Measurements from ENCODE around the gene PTPRN2.
"Not testable (repeated sequence)": the region's sequence is repeated elsewhere in the genome, so short reads cannot be mapped to it uniquely, and the experiment has no call there.

Gene PTPRN2

DNA sequence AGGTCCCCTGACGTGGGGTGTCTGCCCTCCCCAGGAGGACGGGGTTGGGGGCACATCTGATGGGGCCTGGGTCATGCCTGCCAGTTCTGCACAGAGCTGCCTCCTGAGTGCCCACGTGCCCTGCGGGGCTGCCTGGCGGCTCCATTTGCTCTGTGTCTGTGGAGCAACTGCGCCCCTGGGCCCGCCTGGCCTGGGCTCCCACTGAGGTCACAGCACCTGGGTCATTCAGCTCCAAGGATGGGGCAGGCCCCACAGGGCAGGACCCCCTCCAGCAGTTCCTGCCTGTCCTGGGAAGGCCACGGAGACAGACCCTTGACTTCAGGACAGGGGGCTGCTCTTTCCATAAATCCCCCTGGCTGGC, 590.6 kb downstream of the PTPRN2 start:
- no peak for DNase-seq

- DNase-seq = no peak
Measured at GRCh38 chr7:157996359-157997079, 591.1 kb downstream of the PTPRN2 start.

- DNase-seq = no peak
Measured at GRCh38 chr7:157995815-157996214, 591.8 kb downstream of the PTPRN2 start.

DNA sequence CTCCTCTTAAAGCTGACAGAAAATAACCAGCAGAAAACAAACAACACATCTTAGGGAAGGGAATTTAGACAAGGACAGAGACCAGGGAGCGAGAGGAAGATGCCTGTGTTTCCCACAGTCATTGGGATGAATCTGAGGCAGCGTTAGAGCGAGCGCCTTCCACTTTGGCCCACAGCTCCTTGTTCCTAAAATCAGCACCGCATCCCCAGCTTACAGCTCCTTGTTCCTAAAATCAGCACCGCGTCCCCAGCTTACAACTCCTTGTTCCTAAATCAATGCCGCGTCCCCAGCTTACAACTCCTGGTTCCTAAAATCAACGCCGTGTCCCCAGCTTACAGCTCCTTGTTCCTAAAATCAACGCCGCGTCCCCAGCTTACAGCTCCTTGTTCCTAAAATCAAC, 593.3 kb downstream of the PTPRN2 start:
- DNase-seq = no peak

DNA sequence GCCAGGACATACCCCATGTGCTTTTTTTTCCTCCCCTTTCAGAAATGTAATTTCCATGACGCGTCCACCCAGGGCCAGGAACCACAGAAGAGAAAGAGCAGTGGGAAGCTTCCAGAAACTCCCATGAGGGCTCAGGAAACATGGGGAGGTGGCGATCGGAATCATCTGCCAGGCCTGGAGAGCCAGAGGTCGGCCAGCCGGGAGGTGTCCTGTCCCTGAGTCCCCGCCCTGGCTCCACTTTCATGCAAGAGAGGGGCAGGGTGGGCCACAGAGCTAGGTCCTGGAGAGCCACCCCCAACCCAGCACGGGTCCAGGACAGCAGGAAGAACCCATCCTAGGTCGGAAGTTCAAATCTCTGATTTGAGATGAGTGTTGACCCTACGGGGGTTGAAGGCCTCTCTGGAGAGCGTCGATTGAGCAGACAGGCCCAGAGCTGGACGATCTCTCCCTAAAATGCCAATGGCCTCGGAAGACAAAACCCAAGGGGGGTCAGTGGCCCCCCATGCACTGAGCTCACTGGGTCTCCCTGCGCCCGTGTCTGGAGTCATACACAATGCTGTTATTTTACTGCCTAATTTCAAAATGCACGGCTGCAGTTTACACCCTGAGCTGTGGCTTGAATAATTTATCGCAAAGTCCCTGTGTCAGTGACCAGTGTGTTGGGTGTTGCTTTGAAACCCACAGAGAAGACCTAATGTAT, 594.1 kb downstream of the PTPRN2 start:
- DNase-seq = no peak

DNA sequence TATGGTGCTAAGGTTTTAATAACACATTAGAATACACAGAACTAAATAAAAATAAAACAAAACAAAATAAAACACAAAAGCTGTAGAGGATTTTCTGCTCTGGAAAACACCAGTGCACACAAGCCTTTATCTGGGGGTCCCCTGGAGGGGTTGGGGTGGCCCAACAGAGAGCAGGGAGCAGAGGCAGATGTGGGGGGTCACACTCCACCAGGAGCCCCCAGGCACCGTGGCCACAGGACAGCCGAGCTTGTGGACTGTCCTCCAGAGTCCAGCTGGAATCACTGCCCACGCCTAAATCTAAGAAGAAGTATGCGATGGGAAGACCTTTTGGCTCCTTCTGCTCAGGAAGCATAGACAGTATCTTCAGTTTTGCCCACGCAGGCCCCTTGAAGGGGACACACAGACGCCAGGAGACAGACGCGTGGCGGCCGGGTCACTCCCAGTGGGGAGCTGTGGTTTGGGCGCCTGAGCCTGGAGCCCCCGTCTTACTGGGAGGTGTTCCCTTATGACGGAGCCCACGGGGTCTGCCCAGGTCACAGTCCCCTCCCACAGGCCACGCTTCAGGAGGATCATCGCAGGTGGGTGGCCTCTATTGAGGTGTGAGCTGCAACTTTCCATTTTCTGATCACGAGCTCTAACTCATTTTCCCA, 595.0 kb downstream of the PTPRN2 start:
- DNase-seq = no peak

DNA sequence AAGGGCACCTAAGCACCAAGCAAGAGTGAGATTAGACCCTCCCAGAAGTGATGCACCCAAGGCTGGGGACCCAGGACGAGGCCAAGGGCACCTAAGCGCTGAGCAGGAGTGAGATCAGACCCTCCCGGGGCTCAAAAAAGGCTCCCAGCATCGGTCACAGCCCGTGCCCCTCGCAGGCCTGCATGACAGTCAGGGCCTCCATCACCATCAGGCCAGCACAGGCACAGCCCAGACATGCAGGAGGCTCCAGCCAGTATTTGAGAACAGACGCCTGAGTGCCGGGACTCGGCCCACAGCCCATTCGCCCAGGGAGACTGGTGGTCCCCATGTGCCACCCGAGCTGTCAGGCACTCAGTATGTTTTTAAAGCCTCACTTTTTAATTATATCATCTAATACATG, 595.9 kb downstream of the PTPRN2 start:
- no peak for DNase-seq

- DNase-seq = no peak
Measured at GRCh38 chr7:157991351-157991750, 596.3 kb downstream of the PTPRN2 start.

DNA sequence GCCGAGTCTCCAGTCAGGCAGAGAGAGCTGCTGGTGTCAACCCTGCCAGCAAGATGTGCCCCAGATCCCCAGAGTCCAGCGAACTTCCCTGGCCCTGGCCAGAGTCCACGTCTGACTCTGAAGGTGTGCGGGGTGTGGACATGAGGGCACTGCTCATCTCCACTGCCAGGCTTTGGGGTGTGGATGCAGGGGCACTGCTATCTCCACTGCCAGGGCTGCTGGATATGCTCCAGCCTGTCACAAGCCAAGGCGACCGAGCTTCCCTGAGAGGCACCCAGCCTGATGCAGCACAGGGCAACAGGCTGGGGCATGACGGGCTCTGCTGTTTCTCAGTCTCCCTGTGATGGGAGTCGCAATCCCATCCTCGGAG, 596.8 kb downstream of the PTPRN2 start:
- no peak for DNase-seq

DNA sequence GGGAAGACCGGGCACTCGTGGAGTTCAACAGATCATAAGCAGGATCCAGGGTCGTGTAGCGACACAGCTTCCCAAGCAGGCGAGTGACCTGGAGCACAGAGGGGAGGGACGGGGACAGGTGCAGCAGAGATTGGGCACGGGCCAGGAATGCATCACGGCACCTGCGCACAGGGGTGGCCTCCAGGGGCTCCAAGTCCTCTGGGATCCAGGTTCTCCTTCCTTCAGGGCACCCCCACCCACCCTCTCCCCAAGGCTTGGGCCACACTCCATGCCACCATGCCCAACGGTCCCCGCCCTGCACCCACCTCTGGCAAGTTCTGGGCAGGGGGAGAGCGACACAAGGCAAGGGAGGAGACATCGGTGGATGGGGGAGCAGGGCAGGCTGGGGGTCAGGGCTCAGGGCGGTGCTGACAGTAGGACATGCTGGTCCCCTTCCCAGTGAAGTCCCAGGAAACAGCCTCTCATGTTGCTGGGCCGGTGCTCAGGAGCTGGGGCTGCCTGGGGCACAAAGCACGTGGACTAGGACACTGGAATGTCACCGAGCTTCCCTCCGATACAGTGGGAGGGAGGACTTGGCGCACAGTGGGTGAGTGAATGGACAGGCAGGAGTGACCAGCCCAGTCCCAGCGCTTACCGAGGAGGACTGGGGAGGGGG, 597.3 kb downstream of the PTPRN2 start:
- DNase-seq = no peak

- DNase-seq = no peak
Measured at GRCh38 chr7:157989589-157989988, 598.0 kb downstream of the PTPRN2 start.

DNA sequence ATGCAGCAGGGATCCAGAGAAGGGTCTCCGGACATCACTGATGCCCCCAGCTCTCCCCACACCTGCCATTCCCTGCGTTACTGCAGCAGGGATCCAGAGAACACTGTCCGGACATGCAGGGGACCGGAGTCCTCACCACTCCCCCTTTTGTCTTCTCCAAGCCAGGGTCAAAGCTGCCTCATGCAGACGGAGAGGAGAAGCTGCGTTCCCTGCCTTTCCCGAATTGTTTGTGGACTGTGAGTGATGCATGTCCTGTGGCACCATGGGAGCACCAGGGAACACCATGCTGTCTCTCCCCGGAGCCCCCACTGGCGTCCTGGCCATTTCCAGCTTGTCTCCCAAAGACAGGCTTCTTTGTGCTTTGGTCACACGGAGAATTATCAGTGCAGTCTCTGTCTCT, 599.7 kb downstream of the PTPRN2 start:
- DNase-seq = no peak

DNA sequence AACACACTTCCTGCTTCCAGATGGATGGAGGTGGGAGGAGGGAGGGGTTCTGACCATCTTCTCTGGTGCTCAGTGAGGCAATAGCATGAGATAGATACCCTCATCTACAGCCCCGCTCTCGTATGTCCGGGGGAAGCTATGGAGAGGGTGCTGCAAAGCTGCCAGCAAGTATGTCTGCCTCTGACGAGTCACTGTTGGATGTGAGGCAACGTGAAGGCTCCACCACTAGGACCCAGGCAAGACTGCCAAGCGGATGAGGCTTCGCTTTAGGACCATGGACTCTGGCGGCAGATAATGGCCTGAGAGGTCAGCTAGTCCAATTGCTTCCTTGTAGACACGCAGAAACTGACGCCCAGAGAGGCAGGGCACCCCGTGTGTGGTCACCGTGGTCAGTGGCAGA, 601.6 kb downstream of the PTPRN2 start:
- no peak for DNase-seq

DNA sequence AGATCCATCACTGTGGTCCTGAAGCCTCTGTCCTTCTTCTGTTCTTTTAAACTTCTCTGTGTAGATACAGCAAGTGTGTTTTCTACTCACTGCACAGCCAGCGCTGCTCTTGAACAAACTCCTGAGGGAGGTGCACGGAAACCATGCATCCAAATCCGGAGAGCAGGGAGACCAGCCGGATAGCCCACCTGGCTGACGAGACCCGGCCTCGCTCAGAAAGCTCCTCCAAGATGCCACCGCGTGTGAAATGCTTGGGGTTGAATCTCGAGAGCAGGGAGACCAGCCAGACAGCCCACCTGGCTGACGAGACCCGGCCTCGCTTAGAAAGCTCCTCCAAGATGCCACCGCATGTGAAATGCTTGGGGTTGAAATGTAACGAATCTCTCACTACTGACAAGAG, 602.0 kb downstream of the PTPRN2 start:
- DNase-seq = no peak

DNA sequence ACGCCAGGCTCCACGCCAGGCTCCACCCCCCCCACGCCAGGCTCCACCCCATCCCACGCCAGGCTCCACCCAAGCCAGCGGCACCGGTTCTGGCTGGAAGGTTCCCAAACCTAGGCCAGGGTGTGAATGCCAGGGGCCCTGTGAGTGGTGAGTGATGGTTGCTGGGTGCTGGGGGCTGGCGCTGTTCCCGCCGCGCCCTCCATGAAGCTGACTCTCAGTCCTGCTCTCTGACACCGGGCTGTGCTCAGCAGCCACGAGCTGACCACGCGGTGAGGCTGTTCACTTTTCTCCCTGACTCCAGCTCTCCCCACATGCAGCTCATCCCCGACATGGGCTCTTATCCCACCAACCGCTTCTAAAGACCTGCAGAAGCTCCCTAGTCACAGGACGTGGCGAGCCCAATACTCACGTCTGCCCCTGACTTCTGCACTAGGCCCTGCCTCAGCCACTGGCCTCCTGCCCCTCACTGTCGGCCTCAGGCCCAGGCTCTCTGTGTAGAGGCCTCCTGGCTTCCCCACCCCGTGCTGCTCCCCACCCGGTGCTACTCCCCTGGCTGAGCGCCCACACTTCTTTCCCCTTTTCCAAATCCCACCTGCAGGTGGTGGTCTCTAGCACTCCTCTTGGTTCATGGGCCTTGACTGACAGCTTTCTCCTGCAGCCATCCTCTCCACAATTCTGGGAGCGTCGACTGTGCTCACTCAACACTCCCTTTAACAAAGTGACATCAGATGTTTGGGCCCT, 603.0 kb downstream of the PTPRN2 start:
- DNase-seq = no peak

- DNase-seq = no peak
Measured at GRCh38 chr7:157983502-157984422, 603.9 kb downstream of the PTPRN2 start.

- no peak for DNase-seq
Measured at GRCh38 chr7:157981778-157982177, 605.8 kb downstream of the PTPRN2 start.

GRCh38 chr7:157980774-157981173, 606.8 kb downstream of the PTPRN2 start:
- DNase-seq = no peak

- DNase-seq = not testable (repeated sequence)
Measured at GRCh38 chr7:157980341-157980731, 607.3 kb downstream of the PTPRN2 start.

- DNase-seq = no peak
Measured at GRCh38 chr7:157979636-157980340, 607.8 kb downstream of the PTPRN2 start.

DNA sequence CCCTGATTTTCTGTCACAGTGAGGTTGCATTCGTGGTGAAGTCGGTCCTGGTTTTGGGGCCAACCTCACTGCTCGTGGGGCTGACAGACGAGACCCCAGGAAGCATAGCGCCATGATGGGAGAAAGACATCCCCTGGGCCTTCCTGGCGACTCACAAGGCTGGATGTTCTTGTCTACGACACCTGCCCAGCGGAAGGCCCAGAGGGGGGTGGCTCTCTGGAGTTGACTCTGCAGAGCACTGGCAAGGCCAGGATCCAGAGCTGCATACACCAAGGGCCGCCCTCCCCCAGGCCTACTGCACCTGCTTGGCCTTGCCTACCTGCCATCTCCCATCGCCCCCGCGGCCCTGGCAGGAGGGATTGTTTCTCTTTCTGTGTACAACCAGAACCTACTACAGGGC, 608.9 kb downstream of the PTPRN2 start:
- no peak for DNase-seq
